Epithelial cell of esophagus (primary cell): Measurements from ENCODE around the gene DYNC1I1.

Experiments
- DNase-seq: peaks from one replicate; pipeline ENCODE4 v3.0.0; 2010; ENCODE audit warnings: low read depth
- H3K4me3 ChIP-seq: 2 replicates; pipeline ENCODE4 v1.5.1; 2011; ENCODE audit warnings: mild to moderate bottlenecking, low read length, control low read depth
- TF ChIP-seq, protein P1 (sequence below): IDR thresholded peaks from 2 replicates; pipeline ENCODE4 v1.5.1; 2011; ENCODE audit warnings: low read depth, mild to moderate bottlenecking, low read length, control low read depth, inconsistent platforms; ENCODE audit not compliant: insufficient read depth; ENCODE audit errors: missing control alignments

The DYNC1I1 gene

GRCh38 chr7:95845007-95845406, 72.7 kb downstream of the DYNC1I1 start:
- TF ChIP-seq, protein P1, sequence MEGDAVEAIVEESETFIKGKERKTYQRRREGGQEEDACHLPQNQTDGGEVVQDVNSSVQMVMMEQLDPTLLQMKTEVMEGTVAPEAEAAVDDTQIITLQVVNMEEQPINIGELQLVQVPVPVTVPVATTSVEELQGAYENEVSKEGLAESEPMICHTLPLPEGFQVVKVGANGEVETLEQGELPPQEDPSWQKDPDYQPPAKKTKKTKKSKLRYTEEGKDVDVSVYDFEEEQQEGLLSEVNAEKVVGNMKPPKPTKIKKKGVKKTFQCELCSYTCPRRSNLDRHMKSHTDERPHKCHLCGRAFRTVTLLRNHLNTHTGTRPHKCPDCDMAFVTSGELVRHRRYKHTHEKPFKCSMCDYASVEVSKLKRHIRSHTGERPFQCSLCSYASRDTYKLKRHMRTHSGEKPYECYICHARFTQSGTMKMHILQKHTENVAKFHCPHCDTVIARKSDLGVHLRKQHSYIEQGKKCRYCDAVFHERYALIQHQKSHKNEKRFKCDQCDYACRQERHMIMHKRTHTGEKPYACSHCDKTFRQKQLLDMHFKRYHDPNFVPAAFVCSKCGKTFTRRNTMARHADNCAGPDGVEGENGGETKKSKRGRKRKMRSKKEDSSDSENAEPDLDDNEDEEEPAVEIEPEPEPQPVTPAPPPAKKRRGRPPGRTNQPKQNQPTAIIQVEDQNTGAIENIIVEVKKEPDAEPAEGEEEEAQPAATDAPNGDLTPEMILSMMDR = no peak
- H3K4me3 ChIP-seq = no peak overlapping the region
- DNase-seq = no peak

DNA sequence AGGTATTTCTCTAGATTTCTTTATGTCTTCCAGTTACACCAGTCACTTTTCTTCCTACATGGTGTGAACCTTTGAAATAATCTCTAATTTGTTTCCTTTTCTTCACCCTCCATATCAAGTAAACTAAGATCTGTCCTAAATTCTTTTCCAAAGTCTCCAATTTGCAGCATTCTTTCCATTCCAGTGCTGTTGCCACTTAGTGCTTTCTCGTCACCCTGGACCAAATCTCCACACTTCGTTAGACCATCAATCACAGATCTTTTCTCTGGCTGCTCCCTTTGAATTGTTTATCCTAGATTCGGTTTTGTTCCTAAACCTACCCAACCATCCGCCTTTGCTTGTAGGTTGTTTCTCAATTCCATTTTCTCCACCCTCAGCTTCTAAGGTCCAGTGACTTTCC, 74.7 kb downstream of the DYNC1I1 start:
- DNase-seq = no peak
- H3K4me3 ChIP-seq = no peak overlapping the region
- TF ChIP-seq, protein P1 = no peak

DNA sequence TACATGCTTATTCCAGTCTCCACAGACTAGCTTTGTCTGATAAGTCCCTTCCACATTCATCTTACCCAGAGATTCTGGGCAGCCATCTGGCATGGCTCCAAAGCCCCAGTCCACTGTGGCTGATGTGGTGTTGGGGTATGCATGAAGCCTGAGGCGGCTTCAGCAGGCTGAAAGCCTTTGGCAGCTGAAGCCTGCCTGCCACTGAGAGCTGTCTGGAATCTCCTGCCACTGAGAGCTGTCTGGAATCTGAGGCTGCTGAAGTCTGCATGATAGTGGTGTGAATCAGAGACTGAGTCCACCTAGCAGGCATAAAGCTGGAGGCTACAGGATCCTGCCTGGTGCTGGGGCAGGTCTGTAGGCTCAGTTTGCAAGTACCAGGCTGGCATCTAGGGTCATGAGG, 87.1 kb downstream of the DYNC1I1 start:
- peak; percentile 19 for DNase-seq
- no peak overlapping the region for H3K4me3 ChIP-seq
- TF ChIP-seq, protein P1 = no peak

GRCh38 chr7:95861041-95861440, 88.7 kb downstream of the DYNC1I1 start:
- TF ChIP-seq, protein P1 = no peak
- no peak for DNase-seq
- H3K4me3 ChIP-seq = no peak overlapping the region

DNA sequence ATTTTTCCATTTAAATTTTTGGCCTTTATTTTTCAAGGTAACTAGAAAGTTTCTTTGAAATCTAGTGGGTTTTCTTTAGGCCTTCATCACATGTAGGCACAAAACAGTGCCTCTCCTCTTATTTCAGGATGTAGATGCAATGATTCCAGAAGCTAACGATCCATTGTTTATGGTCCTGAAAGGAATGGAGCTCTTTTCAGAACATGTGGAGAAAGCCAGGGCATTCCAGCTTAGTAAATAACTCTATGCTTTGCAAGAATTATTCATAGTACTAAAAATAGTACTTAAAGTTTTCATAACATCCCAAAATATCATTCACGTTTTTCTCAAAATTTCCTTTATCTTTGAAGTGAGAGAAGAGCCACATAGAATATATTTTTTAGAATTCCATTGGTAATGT, 91.3 kb downstream of the DYNC1I1 start:
- TF ChIP-seq, protein P1 = no peak
- DNase-seq = no peak
- no peak overlapping the region for H3K4me3 ChIP-seq

DNA sequence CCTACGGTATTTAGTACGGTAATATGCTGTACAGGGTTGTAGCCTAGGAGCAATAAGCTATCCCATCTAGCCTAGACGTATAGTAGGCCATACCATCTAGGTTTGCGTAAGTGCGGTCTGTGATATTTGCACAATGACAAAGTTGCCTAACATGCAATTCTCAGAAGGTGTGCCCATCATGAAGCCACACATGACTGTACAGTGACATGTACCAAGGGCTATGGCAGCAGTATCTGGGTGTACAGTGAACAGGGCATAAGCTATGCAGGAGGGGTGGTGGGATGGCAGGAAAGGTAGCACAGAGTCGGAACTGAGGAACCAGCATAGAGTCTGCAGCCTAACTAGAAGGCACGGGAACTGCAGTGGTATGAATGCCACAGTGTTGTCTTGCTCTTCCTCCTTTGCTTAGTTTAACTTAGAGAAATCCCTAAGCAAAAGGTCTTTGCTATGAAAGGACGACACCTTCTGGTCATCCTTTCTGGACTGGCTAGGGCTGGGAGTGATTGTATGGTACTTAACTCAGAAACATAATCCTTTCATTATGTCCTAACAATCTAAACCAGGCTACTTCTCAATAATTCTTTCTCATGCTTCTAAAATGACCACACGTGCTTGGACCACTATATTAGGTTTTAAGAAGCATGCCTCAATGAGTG, 93.5 kb downstream of the DYNC1I1 start:
- DNase-seq = peak; percentile 4
- H3K4me3 ChIP-seq = no peak overlapping the region
- TF ChIP-seq, protein P1 = peak; percentile 28

DNA sequence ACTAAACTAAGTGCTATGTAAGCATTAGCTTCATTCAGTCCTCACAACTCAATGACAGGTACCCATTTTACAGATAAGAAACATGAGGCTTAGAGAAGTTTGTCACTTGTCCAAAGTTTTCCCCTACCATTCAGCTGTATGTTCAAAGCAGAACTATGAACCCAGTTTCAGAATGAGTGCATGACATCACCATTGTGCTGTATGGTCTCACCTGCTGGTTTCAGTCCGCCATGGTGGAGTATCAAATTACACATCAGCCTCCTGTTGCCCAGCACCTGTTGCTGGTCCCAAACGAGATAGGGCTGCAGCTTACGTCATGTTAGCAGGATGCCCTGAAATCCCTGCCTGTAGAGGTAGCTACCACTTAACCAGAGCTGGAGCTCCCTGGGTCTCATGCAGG, 95.0 kb downstream of the DYNC1I1 start:
- no peak overlapping the region for H3K4me3 ChIP-seq
- DNase-seq = no peak
- TF ChIP-seq, protein P1 = no peak
